Germinal center (tissue), 1 donor: ENCODE results near the gene PDE3A.
"Not testable (repeated sequence)": the region's sequence is repeated elsewhere in the genome, so short reads cannot be mapped to it uniquely, and the experiment has no call there.

Source experiments
- DNase-seq: peaks from one replicate; pipeline ENCODE4 v3.0.0; 2012; ENCODE audit warnings: mixed read lengths, low spot score

PDE3A gene

DNA sequence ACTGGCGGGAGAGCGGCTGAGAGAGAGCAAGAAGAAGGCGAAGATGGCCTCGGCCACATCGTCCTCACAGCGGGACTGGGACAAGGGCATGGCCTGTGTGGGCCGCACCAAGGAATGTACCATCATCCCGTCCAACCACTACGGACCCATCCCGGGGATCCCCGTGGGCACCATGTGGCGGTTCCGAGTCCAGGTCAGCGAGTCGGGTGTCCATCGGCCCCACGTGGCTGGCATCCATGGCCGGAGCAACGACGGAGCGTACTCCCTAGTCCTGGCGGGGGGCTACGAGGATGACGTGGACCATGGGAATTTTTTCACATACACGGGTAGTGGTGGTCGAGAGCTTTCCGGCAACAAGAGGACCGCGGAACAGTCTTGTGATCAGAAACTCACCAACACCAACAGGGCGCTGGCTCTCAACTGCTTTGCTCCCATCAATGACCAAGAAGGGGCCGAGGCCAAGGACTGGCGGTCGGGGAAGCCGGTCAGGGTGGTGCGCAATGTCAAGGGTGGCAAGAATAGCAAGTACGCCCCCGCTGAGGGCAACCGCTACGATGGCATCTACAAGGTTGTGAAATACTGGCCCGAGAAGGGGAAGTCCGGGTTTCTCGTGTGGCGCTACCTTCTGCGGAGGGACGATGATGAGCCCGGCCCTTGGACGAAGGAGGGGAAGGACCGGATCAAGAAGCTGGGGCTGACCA lies 183.6 kb downstream of the PDE3A start:
- not testable (repeated sequence) for DNase-seq

GRCh38 chr12:20552586-20552985 lies 184.2 kb downstream of the PDE3A start:
- DNase-seq, result not testable (repeated sequence)

DNA sequence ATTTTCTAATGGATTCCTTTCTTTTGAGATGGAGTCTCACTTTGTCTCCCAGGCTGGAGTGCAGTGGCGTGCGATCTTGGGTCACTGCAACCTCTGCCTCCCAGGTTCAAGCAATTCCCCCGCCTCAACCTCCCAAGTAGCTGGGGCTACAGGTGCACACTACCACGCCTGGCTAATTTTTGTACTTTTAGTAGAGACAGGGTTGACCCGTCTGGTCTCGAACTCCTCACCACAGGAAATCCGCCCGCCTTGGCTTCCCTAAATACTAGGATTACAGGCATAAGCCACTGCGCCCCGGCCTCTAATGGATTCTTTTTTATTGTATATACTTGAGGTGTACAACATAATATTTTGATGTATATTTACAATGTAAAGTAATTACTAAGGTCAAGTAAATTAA lies 186.7 kb downstream of the PDE3A start:
- DNase-seq, result no peak

GRCh38 chr12:20555771-20556170 lies 187.4 kb downstream of the PDE3A start:
- no peak for DNase-seq

DNA sequence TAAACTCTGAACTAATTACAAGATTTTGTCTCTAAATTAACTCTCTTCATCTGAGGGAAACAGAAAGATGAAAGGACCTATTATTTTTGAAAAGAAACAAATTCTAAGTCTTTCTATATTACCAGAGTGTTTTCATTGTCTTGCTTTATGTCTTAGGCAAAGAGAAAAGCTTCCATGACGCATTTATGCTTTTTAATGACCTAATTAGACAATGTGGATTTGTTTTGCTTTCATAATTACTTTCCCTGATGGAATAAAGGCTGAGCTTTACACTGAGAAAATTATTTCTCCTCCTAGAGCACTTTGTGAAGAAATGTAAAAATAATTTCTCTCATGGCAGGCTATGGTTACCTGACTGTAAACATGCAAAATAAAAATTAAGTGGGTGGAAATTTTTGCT lies 188.8 kb downstream of the PDE3A start:
- no peak for DNase-seq

GRCh38 chr12:20560935-20561334 lies 192.6 kb downstream of the PDE3A start:
- DNase-seq, result no peak

- no peak for DNase-seq
Observed at GRCh38 chr12:20561871-20562270, 193.5 kb downstream of the PDE3A start.

DNA sequence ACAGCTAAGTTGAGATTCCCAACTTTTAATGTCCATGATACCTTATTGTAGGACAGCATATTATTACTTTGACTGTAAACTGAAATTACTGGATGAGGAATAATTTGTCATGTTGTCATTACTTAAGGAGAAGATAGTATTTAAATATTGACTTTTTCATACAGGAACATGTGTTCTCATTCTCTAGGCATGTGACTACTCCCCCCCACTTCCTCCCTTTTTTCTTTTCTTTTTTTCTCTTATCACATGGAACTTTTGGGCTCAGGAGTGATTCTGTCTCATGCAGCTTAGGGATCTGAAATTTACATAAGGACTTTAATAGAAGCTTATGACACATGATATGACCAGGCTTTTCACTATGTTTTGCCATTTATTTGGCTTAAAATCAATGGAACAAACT lies 199.1 kb downstream of the PDE3A start:
- DNase-seq, result no peak

GRCh38 chr12:20572451-20572850 lies 204.1 kb downstream of the PDE3A start:
- no peak for DNase-seq

GRCh38 chr12:20576528-20576927 lies 208.2 kb downstream of the PDE3A start:
- DNase-seq, result no peak

GRCh38 chr12:20577054-20577453 lies 208.7 kb downstream of the PDE3A start:
- no peak for DNase-seq

DNA sequence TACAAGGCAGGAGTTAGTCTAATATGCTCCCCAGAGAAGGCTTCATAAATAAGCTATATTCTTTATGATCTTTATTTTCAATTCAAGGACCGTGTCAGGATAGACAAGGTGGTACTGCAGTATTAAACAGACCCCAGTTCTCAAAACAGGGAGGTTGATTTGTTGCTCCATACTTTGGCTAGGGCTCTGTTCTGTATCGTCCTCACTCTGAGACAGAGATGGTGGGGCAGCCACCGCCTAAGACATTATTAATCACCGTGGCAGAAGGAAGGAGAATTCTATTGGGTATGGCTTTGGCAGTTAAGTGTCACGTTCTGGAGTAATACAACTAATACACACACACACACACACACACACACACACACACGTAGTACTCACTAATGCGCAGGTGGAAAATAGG lies 209.8 kb downstream of the PDE3A start:
- no peak for DNase-seq

- no peak for DNase-seq
Observed at GRCh38 chr12:20585055-20585625, 216.8 kb downstream of the PDE3A start.

DNA sequence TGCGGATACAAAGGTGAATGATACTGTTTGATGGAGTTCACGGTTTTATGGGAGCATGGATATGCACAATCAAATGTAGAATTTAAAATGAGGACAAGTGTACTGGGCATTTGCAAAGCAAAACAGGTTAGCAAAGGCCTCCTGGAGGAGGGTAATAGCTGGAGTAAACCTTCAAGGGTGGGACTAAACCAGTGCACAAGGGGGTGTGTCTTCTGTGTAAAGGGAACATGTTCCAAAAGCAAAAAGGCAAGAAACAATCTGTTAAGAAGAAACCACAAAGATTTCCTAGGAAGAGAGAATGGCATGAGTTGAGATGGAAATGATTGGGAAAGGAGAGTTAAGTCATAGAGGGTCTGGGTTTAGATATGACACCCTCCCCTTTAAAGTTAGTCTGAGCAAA lies 217.6 kb downstream of the PDE3A start:
- no peak for DNase-seq

DNA sequence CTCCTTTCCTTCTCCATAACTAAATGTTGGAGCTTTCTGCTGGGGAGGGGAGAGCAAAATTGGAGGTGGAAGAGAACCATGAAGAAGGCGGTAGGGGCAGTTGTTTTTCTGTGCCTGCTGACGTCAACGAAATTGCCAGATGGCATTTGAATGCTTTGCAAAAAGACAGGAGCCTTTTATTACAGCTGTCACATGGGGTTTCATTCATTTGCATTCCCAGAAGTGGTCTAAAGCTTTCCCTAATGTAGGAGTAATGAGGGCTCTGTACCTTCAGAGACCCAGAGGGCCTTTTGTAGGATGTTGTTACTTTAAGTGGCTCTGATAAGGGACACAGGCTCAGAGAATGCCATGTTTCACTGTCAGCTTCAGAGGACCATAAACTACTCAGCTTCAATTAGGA lies 219.7 kb downstream of the PDE3A start:
- DNase-seq, result no peak

DNA sequence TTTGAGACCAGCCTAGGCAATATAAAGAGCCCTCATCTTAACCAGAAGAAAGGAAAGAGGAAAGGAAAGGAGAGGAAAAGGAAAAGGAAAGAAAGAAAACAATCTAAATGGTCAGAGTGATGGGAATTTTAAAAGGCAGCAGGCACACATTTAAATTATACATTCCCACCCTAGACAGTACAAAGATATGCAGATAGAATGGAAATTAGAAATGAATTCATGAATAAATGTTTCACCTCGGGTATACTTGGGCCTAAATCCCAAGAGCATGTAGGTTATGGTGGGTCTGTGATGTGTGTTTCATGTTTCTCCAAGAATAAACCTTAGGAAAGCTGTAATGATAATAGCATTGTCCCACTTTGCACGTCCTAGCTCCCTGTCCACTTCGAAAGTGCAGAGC lies 222.2 kb downstream of the PDE3A start:
- no peak for DNase-seq

DNA sequence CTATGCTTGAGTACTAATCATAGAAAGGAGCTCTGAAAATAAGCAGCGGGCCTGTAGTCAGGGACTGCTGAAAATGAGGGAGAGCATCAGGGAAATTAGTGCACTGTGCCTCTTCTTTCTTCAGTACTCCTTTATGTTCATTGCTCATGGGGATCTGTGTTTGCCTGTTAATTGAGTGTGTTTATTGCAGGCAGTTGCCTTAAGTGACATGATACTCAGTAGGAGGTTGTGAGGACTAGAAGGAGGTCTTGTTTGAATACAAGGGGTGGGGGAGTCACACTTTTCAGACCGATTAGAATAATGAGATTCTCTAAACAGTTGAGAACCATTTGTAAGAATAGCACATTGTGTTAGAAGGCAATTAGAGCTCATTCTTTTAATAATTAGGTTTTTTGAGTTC lies 224.2 kb downstream of the PDE3A start:
- no peak for DNase-seq

DNA sequence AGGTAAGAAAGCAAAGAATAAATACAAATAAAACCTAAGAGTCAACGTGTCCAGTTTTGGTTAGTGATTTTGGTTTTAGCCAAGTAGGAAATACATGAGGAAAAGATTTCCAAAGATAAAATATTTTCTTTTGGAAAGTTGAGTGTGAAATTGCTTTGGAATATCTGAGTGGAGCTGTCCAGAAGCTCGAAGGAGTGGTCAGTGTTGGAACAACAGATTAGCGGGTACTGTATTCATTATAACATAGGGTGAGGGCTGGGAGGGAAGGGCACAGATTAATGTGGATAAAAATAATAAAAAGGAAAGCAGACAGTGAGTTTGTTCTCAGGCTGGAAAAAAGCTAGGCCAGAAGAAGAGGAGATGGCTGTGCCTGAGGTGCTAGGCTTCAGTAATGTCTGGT lies 225.3 kb downstream of the PDE3A start:
- DNase-seq, result no peak

DNA sequence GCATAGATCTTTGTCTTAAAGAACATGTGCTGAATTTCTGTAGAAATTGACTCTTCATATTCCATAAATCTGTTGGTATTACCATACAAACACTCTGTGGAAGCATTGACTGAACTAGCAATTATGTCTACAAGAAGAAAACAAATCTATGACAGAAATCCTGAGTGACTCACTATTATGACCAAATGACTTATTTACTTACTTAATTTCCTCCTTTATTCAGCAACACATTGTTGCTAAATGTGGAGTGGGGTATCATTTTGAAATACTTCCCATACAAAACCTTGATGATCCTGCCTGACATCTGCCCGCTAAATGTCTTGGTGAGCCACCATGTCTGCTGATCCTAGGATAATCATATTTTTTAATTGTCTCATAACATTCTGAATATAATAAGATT lies 227.7 kb downstream of the PDE3A start:
- DNase-seq, result no peak

- no peak for DNase-seq
Observed at GRCh38 chr12:20599757-20600156, 231.4 kb downstream of the PDE3A start.

- no peak for DNase-seq
Observed at GRCh38 chr12:20601668-20602280, 233.4 kb downstream of the PDE3A start.

DNA sequence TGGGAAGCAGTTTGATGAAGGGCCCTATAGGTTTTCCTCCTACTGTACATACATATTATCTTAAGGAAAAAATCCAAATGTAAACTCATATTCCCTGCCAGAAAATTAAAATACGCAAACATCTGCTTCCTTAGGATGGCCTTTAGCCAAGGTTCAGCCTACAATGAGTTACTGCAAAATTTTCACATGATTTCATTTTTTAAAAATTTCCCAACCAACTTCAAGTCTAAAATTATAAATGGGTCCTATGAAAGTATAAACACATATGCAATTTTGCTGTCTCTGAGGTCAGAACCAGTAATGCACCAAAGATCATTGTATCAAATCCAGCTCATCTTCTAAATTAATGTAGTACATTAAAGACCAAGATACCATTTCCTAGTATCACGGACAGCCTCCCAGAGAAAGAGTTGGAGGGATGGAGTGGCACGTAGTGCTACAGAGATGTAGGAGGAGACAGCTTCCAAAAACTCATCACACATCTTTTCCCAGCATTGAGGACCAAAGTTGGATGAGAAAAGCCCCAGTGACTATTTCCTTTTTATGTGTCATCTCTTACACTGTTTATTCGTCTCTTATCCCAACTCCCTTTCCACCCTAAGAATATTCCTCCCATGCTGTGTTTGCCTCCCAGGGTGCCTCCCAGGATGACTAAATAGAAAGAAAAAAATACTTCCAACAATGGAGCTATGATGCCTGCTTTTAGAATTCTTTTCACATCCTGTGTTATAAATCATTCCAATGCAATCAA lies 234.5 kb downstream of the PDE3A start:
- no peak for DNase-seq
